K562 (cell line): ENCODE results near the gene HMCN2. TPM values are rescaled to one million over a fixed set of nuclear protein-coding genes. Genes with fewer than 3 reads are reported as not detected.

Experiments
- ATAC-seq: fragments of 200-7000 bp; cut with Tn5 transposase; 3 replicates; pipeline ENCODE4 v1.9.1; 2020; ENCODE audit warnings: moderate library complexity
- BruUV-seq: library from RNA; stranded (reverse); fragments of 400-500 nt; replicated peaks from 2 replicates; lab custom pipeline; 2021; lab: Mats Ljungman, UMichigan
- CTCF ChIA-PET: fragments of 300-600 bp; formaldehyde crosslinking; extraction: SDS; loops from one replicate; lab custom pipeline; 2021; ENCODE audit warnings: low intra/inter-chr PET ratio; lab: Yijun Ruan, JAX
- POLR2A ChIA-PET: fragments of 300-600, 350-650 bp; sonication (Branson Sonifier 250); formaldehyde crosslinking; extraction: SDS; loops from one replicate; lab custom pipeline; 2021; ENCODE audit warnings: antibody characterized with exemption, inconsistent platforms; lab: Yijun Ruan, JAX
- DNase-seq, 4 experiments: peaks; one replicate each; pipeline versions ENCODE4 v3.0.0 to v3.0.0-alpha.2; 2011 to 2018; ENCODE audit warnings: low spot score in 3 of 4, mixed read lengths in 3 of 4; ENCODE audit errors: extremely low read depth in 1 of 4
- FAIRE-seq: peaks from 2 replicates; lab custom pipeline; 2011; peaks lifted over from hg19 to GRCh38; lab: Jason Lieb, UNC
- H2AFZ ChIP-seq: 2 replicates; pipeline ENCODE4 v1.6.0; 2011; ENCODE audit warnings: low read depth, low read length, control low read depth, inconsistent platforms
- H3K27ac ChIP-seq: fragments of 200-600 bp; 3 replicates; pipeline ENCODE4 v1.8.0; 2011; ENCODE audit warnings: low read depth, mild to moderate bottlenecking, control low read depth, inconsistent platforms, low read length, moderate library complexity, mixed read lengths; ENCODE audit errors: extremely low read depth
- H3K27me3 ChIP-seq, 2 experiments: fragments of 300-600 bp in 1 of 2; 2 replicates in 1 of 2; 3 replicates in 1 of 2; pipeline versions ENCODE4 v1.6.0 to v1.8.0; 2011; ENCODE audit warnings: inconsistent platforms in 2 of 2, low read length in 2 of 2, mild to moderate bottlenecking in 1 of 2, mixed read lengths in 1 of 2, moderate library complexity in 1 of 2; ENCODE audit not compliant: control insufficient read depth in 2 of 2, insufficient read depth in 2 of 2
- H3K36me3 ChIP-seq: fragments of 300-600 bp; 3 replicates; pipeline ENCODE4 v1.8.0; 2011; ENCODE audit warnings: mild to moderate bottlenecking, low read length, inconsistent platforms; ENCODE audit not compliant: control insufficient read depth, insufficient read depth
- H3K4me1 ChIP-seq, 2 experiments: fragments of 200-600 bp in 1 of 2; replicated peaks in 1 of 2; 2 replicates in 1 of 2; 3 replicates in 1 of 2; pipeline versions ENCODE4 v1.5.1 to v1.8.0; 2011; ENCODE audit warnings: inconsistent platforms in 2 of 2, low read length in 2 of 2, mild to moderate bottlenecking in 1 of 2, mixed read lengths in 1 of 2, moderate library complexity in 1 of 2; ENCODE audit not compliant: control insufficient read depth in 2 of 2, insufficient read depth in 2 of 2
- H3K4me2 ChIP-seq: 2 replicates; pipeline ENCODE4 v1.6.1; 2011; ENCODE audit warnings: low read length, control low read depth, inconsistent platforms, mixed read lengths; ENCODE audit not compliant: insufficient read depth
- H3K4me3 ChIP-seq: fragments of 200-600 bp; sonication (generic), shearing (Covaris generic); 2 replicates; pipeline ENCODE4 v1.5.1; 2016; ENCODE audit warnings: control low read depth, inconsistent platforms
- H3K79me2 ChIP-seq: fragments of 200-600 bp; 3 replicates; pipeline ENCODE4 v1.8.0; 2011; ENCODE audit warnings: low read length, inconsistent platforms; ENCODE audit not compliant: control insufficient read depth, insufficient read depth
- H3K9ac ChIP-seq, 2 experiments: 2 replicates each; pipeline versions ENCODE4 v1.6.0 to v1.6.1; 2011; ENCODE audit warnings: low read depth in 2 of 2, low read length in 2 of 2, control low read depth in 1 of 2, inconsistent platforms in 1 of 2, mild to moderate bottlenecking in 1 of 2, mixed read lengths in 1 of 2; ENCODE audit not compliant: insufficient read depth in 1 of 2
- H3K9me1 ChIP-seq: one replicate; pipeline ENCODE4 v1.6.0; 2011; ENCODE audit warnings: inconsistent platforms, mild to moderate bottlenecking, low read length, moderate library complexity; ENCODE audit not compliant: control insufficient read depth, insufficient read depth
- H3K9me3 ChIP-seq: replicated peaks from 2 replicates; pipeline ENCODE4 v1.5.1; 2011; ENCODE audit warnings: low read depth, low read length, inconsistent platforms; ENCODE audit not compliant: control insufficient read depth, insufficient read depth
- H4K20me1 ChIP-seq: replicated peaks from 2 replicates; pipeline ENCODE4 v1.6.1; 2011; ENCODE audit warnings: low read length, inconsistent platforms, mixed read lengths; ENCODE audit not compliant: control insufficient read depth, insufficient read depth
- CEBPB ChIP-seq: fragments of 450-650 bp; IDR thresholded peaks from 2 replicates; pipeline ENCODE4 v1.6.1; 2016; ENCODE audit warnings: missing genetic modification characterization, missing compliant biosample characterization
- CEBPG ChIP-seq, 3 experiments: fragments of 200-800 bp in 1 of 3; sonication (Bioruptor generic) in 1 of 3; sonication (generic) in 1 of 3; formaldehyde crosslinking in 1 of 3; IDR thresholded peaks in 2 of 3; conservative IDR thresholded peaks in 1 of 3; 2 replicates each; pipeline versions ENCODE4 v1.6.1 to v1.8.0; 2016 to 2022; ENCODE audit warnings: missing compliant biosample characterization in 2 of 3, missing genetic modification characterization in 2 of 3, mild to moderate bottlenecking in 1 of 3, missing genetic modification reagents in 1 of 3
- ETV5 ChIP-seq: sonication (generic); formaldehyde crosslinking; IDR thresholded peaks from 2 replicates; pipeline ENCODE4 v1.4.0; 2020; ENCODE audit warnings: low read depth, mild to moderate bottlenecking, missing genetic modification reagents
- ZFP36 ChIP-seq: fragments of 150-350 bp; IDR thresholded peaks from 2 replicates; pipeline ENCODE4 v1.6.1; 2018; ENCODE audit warnings: low read length, low read depth; ENCODE audit not compliant: partially characterized antibody
- WGBS: fragments of 100-300 bp; shearing (Covaris generic); methylation state at CpG from one replicate; pipeline ENCODE4 v1.1.6; 2016; ENCODE audit warnings: low coverage, mixed read lengths; ENCODE audit not compliant: insufficient coverage; ENCODE audit errors: missing lambda C conversion rate; 5-methylcytosine and 5-hydroxymethylcytosine counted together
- in situ Hi-C: fragments of 300-500 bp; cut with MboI; formaldehyde crosslinking; loops from 4 replicates; pipeline ENCODE4 v1.15.0; 2018; ENCODE audit warnings: inconsistent platforms, mixed read lengths
- intact Hi-C: fragments of 100-400 bp; cut with micrococcal nuclease; formaldehyde crosslinking; loops from 2 replicates; pipeline ENCODE4 v1.14.2; 2022
- polyA plus RNA-seq, 8 experiments: library from polyadenylated mRNA; depleted of rRNA in 4 of 8; stranded (reverse) in 5 of 8; unstranded in 3 of 8; fragments of >200 nt; fragmentation: Nextera tagmentation in 2 of 8; fragmentation: Illumina TruSeq in 1 of 8; extraction: Ambion mirVana in 2 of 8; extraction: Trizol in 1 of 8; gene quantifications; 2 replicates each; pipeline versions ENCODE4 v1.2.1 to v1.2.3, GENCODE V29; 2011 to 2014; ENCODE audit warnings: inconsistent platforms in 1 of 8, missing spikeins in 1 of 8
- total RNA-seq, 7 experiments: library from RNA; depleted of rRNA in 6 of 7; stranded (reverse); fragments of >200 nt in 6 of 7; fragmentation: Illumina TruSeq in 2 of 7; extraction: Trizol in 2 of 7; gene quantifications; 2 replicates each; pipeline versions ENCODE4 v1.2.1 to v1.2.3, GENCODE V29; 2011 to 2021; ENCODE audit warnings: low replicate concordance in 1 of 7

Gene HMCN2
- total and polyA plus RNA-seq, 9 of the 15 experiments (the other 6 are each of a cell fraction or from before 2014, with no cell fraction given): 0.01 TPM; not detected in 8

DNA sequence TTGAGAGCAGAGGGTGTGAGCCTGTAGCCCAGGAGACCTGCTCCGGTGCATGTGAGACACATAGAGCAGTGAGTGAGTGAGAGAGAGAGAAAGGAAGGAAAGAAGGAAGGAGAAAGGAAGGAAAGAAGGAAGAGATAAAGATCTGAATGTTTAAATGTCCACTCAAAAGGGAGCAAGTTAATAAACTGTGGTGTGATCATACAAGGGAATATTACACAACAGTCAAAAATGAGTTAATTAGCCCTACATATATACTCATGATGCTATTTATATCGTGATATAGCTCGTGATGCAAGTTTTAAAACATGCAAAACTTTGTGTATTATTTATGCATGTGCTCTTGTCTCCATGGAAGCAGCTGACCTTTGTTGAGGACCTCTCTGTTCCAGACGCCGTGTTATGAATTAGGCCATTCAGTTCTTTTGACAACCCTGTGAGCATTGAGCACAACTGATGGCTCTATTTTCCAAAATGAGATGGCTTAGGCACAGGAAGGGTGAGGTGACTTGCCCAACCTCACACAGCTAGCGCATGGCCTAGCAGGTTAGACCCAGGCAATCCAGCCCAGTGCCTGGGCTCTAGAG is 70.6 kb downstream of the HMCN2 start:
- Histone ChIP-seq H3K36me3 (no peaks in the 10 kb centered on the region), H3K4me2 (no peak overlapping the region), H2AFZ (no peak overlapping the region), H3K9ac (no peak overlapping the region), H3K27me3 (peaks cover 21 to 36% of the 10 kb centered on the region in 2 experiments), H3K9me3 (no peaks in the 10 kb centered on the region), H3K79me2 (no peaks in the 10 kb centered on the region), H3K9me1 (peaks cover 2% of the 10 kb centered on the region), H3K4me1 (peaks cover 0 to 21% of the 10 kb centered on the region in 2 experiments; a peak in 2 of 5 replicates), H4K20me1 (peaks cover 13% of the 10 kb centered on the region), H3K27ac (no peak overlapping the region), H3K4me3 (no peak overlapping the region)
- ATAC-seq: no peak
- DNase-seq: no peak
- CTCF ChIA-PET: no interaction called here
- intact Hi-C loops (no loop called here), in situ Hi-C loops (loop anchor here (25.0 kb wide), 1 partner anchor 674 kb away; the partner anchor contains the start of gene PRRX2)
- 24% methylated on average over 6 of the region's 6 CpGs for WGBS
- FAIRE-seq: no peak
- POLR2A ChIA-PET: interaction anchor here (0.7 to 0.9 kb wide), 2 partner anchors 9 to 40 kb away, joined by 3 to 4 read pairs; no protein-coding TSS in a partner anchor
- BruUV-seq: no TSS peak
- peak; percentile 40; the same call in 1 of the 2 replicates for TF ChIP-seq CEBPB (tag)
- no peak for TF ChIP-seq ZFP36
- TF ChIP-seq CEBPG (CRISPR knock-in tag; IDR thresholded peaks at IDR 0.05): no peak
- peak; percentile 7 to 40; a peak in 1 of 4 replicates for TF ChIP-seq CEBPG (tag; conservative IDR thresholded peaks at IDR 0.05 in 1 of 2, IDR thresholded peaks at IDR 0.05 in 1 of 2)
- TF ChIP-seq ETV5 (CRISPR knock-in tag): no peak
